Heart right ventricle (tissue), 16 donors: Measurements from ENCODE around the gene SMAD3. TPM values are rescaled to one million over a fixed set of nuclear protein-coding genes. Genes with fewer than 3 reads are reported as not detected.
A peak's percentile ranks its signal among the peaks of the same experiment; 100 is the strongest.

Source experiments
- ATAC-seq, 8 donors: fragments of 200-7000 bp; cut with Tn5 transposase; one replicate each; pipeline ENCODE4 v1.9.1; 2020; ENCODE audit warnings: mild to moderate bottlenecking in 8 of 8, moderate library complexity in 8 of 8, moderate number of reproducible peaks in 1 of 8
- DNase-seq, 2 donors: peaks; one replicate each; pipeline ENCODE4 v3.0.0-alpha.2; 2020
- H3K27ac ChIP-seq, 10 donors: fragments of 200-600 bp; sonication (generic) in 2 of 10; one replicate each; pipeline versions ENCODE4 v1.5.0 to v1.8.0; 2020 to 2022; ENCODE audit warnings: mild to moderate bottlenecking in 3 of 10
- H3K27me3 ChIP-seq, 7 donors: fragments of 200-600 bp; one replicate each; pipeline ENCODE4 v1.8.0; 2021 to 2022; ENCODE audit warnings: mild to moderate bottlenecking in 2 of 7
- H3K36me3 ChIP-seq, 9 donors: fragments of 200-600 bp; sonication (generic) in 1 of 9; one replicate each; pipeline versions ENCODE4 v1.5.0 to v1.8.0; 2020 to 2022; ENCODE audit warnings: mild to moderate bottlenecking in 2 of 9
- H3K4me1 ChIP-seq, 9 donors: fragments of 200-600 bp; sonication (generic) in 1 of 9; one replicate each; pipeline versions ENCODE4 v1.5.0 to v1.8.0; 2020 to 2022; ENCODE audit warnings: mild to moderate bottlenecking in 4 of 9
- H3K4me3 ChIP-seq, 10 donors: fragments of 200-600 bp; sonication (generic) in 2 of 10; one replicate each; pipeline versions ENCODE4 v1.5.0 to v1.8.0; 2020 to 2022; ENCODE audit warnings: mild to moderate bottlenecking in 7 of 10, moderate library complexity in 2 of 10
- H3K9me3 ChIP-seq, 11 donors: fragments of 200-600 bp in 10 of 11; sonication (generic) in 2 of 11; one replicate each; pipeline versions ENCODE4 v1.5.0 to v1.8.0; 2013 to 2022; ENCODE audit warnings: mild to moderate bottlenecking in 2 of 11, control low read depth in 1 of 11, moderate library complexity in 1 of 11
- WGBS, 2 donors: extraction: QIAGEN DNeasy Blood & Tissue Kit; methylation state at CpG; one replicate each; pipeline ENCODE4 v1.1.7; 2013; ENCODE audit warnings: inconsistent platforms in 1 of 2; 5-methylcytosine and 5-hydroxymethylcytosine counted together
- intact Hi-C, 10 donors: fragments of 100-400 bp; cut with DNase I; formaldehyde crosslinking; loops; one replicate each; pipeline versions ENCODE4 v1.11.1 to v1.14.2; 2022
- polyA plus RNA-seq, 2 donors: library from polyadenylated mRNA; stranded (reverse); fragments of 200-250 nt; gene quantifications; one replicate each; pipeline ENCODE4 v1.2.3, GENCODE V29; 2013
- total RNA-seq, 10 donors: library from RNA; stranded (reverse); fragmentation: NEBNext Ultra II Directional in 3 of 10; extraction: Animal tissue kit (Norgen Biotek cat#: 25700) in 3 of 10; gene quantifications; one replicate each; pipeline versions ENCODE4 v1.2.1 to v1.2.4, GENCODE V29; 2021 to 2023
- TF ChIP-seq, protein P1 (sequence below), 9 donors: fragments of 200-600 bp; sonication (generic) in 2 of 9; IDR thresholded peaks; one replicate each; pipeline versions ENCODE4 v1.5.0 to v1.8.0; 2021 to 2022; ENCODE audit warnings: antibody characterized with exemption in 9 of 9, mild to moderate bottlenecking in 5 of 9, moderate library complexity in 1 of 9
- donor health status: Arrhythmogenic right ventricular cardiomyopathy.
- donor health status: ischemic (EF 13 %, LVEDD 7.1; RV severe dilation, severe dysfunction).
- donor health status: healthy with polysubstance abuse.
- donor health status: DM: no; HTN: yes; CAD: no.
- donor health status: DM: no; HTN: no; CAD: no.
- donor health status: ischemic (EF 25% LVEDD 6.9; RV normal size, moderate dysfunction).
- donor health status: ischemic (EF 25% LVEDD 5.7; RV mildly dilated, moderate dysfunction).
- donor health status: healthy.
- donor health status: DM: yes; HTN: yes; CAD: no.
- donor health status: Ischemic cardiomyopathy.
- donor health status: ischemic (EF 35%, LVEDD 5.7; RV mildly dilated, moderate dysfunction).
- donor health status: nonischemic (EF 11% LVEDD 7.7; RV severe dilation, severe dysfunction).
- donor health status: DM: yes; HTN: yes; CAD: no.
- donor health status: PGD.
- donor health status: ischemic (EF 29% LVEDD 5.4; RV normal size, mild dysfunction).
- donor health status: nonischemic (EF 23%, LVEDD 6.1; RV moderate dilation, normal function).

The SMAD3 gene
- total and polyA plus RNA-seq, 12 donors: 6.2 to 44.8 (median 15.5) TPM

GRCh38 chr15:67194171-67195114 is 129.0 kb downstream of the SMAD3 start:
- 65 to 69% methylated on average over 9 of the region's 9 CpGs for WGBS, 2 donors
- DNase-seq: no peak
- H3K36me3 ChIP-seq: peaks cover 0 to 63% (median 2%) of the 10 kb centered on the region in 9 donors
- peak in 2 of 8 donors; percentile 25 to 59 for ATAC-seq
- intact Hi-C loops: no loop called here
- H3K4me1 ChIP-seq: peaks cover 13 to 60% (median 40%) of the 10 kb centered on the region in 9 donors
- TF ChIP-seq, protein P1, sequence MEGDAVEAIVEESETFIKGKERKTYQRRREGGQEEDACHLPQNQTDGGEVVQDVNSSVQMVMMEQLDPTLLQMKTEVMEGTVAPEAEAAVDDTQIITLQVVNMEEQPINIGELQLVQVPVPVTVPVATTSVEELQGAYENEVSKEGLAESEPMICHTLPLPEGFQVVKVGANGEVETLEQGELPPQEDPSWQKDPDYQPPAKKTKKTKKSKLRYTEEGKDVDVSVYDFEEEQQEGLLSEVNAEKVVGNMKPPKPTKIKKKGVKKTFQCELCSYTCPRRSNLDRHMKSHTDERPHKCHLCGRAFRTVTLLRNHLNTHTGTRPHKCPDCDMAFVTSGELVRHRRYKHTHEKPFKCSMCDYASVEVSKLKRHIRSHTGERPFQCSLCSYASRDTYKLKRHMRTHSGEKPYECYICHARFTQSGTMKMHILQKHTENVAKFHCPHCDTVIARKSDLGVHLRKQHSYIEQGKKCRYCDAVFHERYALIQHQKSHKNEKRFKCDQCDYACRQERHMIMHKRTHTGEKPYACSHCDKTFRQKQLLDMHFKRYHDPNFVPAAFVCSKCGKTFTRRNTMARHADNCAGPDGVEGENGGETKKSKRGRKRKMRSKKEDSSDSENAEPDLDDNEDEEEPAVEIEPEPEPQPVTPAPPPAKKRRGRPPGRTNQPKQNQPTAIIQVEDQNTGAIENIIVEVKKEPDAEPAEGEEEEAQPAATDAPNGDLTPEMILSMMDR (IDR thresholded peaks at IDR 0.05): no peak
- no peaks in the 10 kb centered on the region for H3K9me3 ChIP-seq
- H3K27ac ChIP-seq: peak overlapping the region; percentile 22 to 79 (median 58)
- H3K4me3 ChIP-seq: no peak overlapping the region
- no peaks in the 10 kb centered on the region for H3K27me3 ChIP-seq

- peaks cover 8 to 60% (median 40%) of the 10 kb centered on the region in 9 donors for H3K4me1 ChIP-seq
- no peak overlapping the region for H3K4me3 ChIP-seq
- peak overlapping the region in 9 of 10 donors; percentile 5 to 79 (median 59) for H3K27ac ChIP-seq
- ATAC-seq (no peak), DNase-seq (no peak)
- WGBS, 2 donors: 96 to 98% methylated on average over 3 of the region's 3 CpGs
- H3K9me3 ChIP-seq: no peaks in the 10 kb centered on the region
- TF ChIP-seq, protein P1 (IDR thresholded peaks at IDR 0.05): no peak
- peaks cover 0 to 56% (median 2%) of the 10 kb centered on the region in 9 donors for H3K36me3 ChIP-seq
- intact Hi-C loops: no loop called here
- H3K27me3 ChIP-seq: no peaks in the 10 kb centered on the region
These were observed 129.9 kb downstream of the SMAD3 start for GRCh38 chr15:67195305-67195704.

DNA sequence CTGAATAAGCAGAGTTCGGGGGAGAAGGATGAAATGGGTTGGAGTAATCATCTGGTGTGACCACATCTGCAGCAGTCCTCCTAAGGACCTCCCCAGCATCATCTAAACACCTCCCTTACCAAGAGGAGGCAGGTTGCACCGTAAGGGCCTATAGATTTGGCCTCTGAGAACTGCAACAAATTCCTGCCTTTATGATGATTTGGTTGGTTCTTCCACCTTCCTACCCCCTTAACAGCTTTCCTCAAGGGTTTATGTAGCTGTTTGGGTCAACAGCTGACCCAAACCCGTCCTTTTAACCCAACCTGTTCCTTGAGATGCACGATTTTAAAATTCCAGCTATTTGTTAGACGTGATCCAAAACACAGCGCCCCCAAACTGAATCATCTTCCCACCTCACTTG is 130.8 kb downstream of the SMAD3 start:
- ATAC-seq (no peak), DNase-seq (no peak)
- intact Hi-C loops: no loop called here
- Histone ChIP-seq H3K27ac (peak overlapping the region in 4 of 10 donors; percentile 3 to 52 (median 28)), H3K4me3 (no peak overlapping the region), H3K4me1 (peaks cover 8 to 65% (median 43%) of the 10 kb centered on the region in 9 donors), H3K36me3 (peaks cover 0 to 47% (median 2%) of the 10 kb centered on the region in 9 donors), H3K27me3 (no peaks in the 10 kb centered on the region), H3K9me3 (no peaks in the 10 kb centered on the region)
- TF ChIP-seq, protein P1 (IDR thresholded peaks at IDR 0.05): no peak
- WGBS, 2 donors: 96 to 97% methylated on average over 6 of the region's 6 CpGs

DNA sequence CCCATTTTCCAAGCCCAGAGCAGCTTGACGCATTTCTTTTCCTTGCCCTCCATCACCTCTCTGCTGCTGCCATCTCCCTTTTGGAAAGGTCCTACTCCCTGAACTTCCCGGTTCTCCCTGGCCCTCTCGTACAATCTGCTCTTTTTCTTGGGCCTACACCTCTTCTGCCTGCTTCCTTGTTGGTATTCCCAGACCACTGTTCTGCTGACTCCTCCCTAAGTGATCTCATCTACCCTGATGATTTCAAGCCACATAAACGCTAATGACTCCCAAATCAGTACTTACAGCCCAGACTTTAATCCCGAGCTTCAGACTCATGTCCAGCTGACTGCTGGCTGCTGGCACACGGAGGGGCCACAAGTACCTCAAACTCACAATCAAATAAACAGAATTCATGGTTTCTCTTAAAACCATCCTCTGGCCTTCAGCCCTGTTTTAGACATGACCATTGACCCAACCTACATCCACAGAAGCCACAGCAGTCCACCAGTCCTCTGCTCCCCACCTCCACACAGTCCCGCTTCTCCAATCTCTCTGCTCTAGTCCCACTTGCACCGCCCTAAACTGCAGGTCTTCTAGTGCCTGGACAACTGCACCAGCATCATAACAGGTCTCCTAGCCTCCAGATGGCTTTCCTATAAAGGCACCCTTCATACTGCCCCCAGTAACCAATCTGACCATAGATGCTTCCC is 131.4 kb downstream of the SMAD3 start:
- WGBS, 2 donors: 73 to 77% methylated on average over 8 of the region's 8 CpGs
- TF ChIP-seq, protein P1 (IDR thresholded peaks at IDR 0.05): no peak
- ATAC-seq: peak in 4 of 8 donors; percentile 12 to 68 (median 36)
- intact Hi-C loops: no loop called here
- H3K4me3 ChIP-seq: no peak overlapping the region
- peaks cover 8 to 70% (median 44%) of the 10 kb centered on the region in 9 donors for H3K4me1 ChIP-seq
- H3K27ac ChIP-seq: peak overlapping the region in 5 of 10 donors; percentile 3 to 52 (median 21)
- DNase-seq: no peak
- H3K9me3 ChIP-seq: no peaks in the 10 kb centered on the region
- peaks cover 0 to 47% (median 2%) of the 10 kb centered on the region in 9 donors for H3K36me3 ChIP-seq
- H3K27me3 ChIP-seq: no peaks in the 10 kb centered on the region
